HCT116 (cell line): ENCODE measurements around the gene SCUBE2. TPM values are rescaled to one million over a fixed set of nuclear protein-coding genes. Genes with fewer than 3 reads are reported as not detected.

Experiments
- ATAC-seq: fragments of 200-7000 bp; cut with Tn5 transposase; 2 replicates; pipeline ENCODE4 v1.9.1; 2020; ENCODE audit warnings: mild to moderate bottlenecking, moderate library complexity
- BruUV-seq: library from RNA; stranded (reverse); fragments of 400-500 nt; replicated peaks from 2 replicates; lab custom pipeline; 2021; lab: Mats Ljungman, UMichigan
- CTCF ChIA-PET: fragments of 300-600 bp; sonication (Branson Sonifier 250); formaldehyde crosslinking; loops from one replicate; lab custom pipeline; 2021; ENCODE audit warnings: antibody characterized with exemption; lab: Charles Lee
- POLR2A ChIA-PET: fragments of 300-600, 350-600 bp; sonication (Branson Sonifier 250); formaldehyde crosslinking; loops from one replicate; lab custom pipeline; 2021; ENCODE audit warnings: antibody characterized with exemption; lab: Charles Lee
- RAD21 ChIA-PET, 2 experiments: fragments of 300-600 bp; sonication (Branson Sonifier 250); formaldehyde crosslinking; loops; one replicate each; lab custom pipeline; 2023; ENCODE audit warnings: low total read pairs in 2 of 2; ENCODE audit not compliant: uncharacterized antibody in 2 of 2, unreplicated experiment in 2 of 2, low non-redundant PET in 1 of 2; lab: Charles Lee
- DNase-seq: peaks from one replicate; pipeline ENCODE4 v3.0.0-alpha.2; 2010; ENCODE audit warnings: low read depth, low spot score
- H2AFZ ChIP-seq: fragments of 200-600 bp; shearing (Covaris generic), sonication (generic); 2 replicates; pipeline ENCODE4 v1.6.1; 2017; ENCODE audit warnings: low read depth, mixed run types, mixed read lengths, antibody characterized with exemption, low read length; ENCODE audit not compliant: poor library complexity, severe bottlenecking
- H3K27ac ChIP-seq: 2 replicates; pipeline ENCODE4 v1.5.1; 2012; ENCODE audit warnings: low read depth, low read length
- H3K27me3 ChIP-seq: fragments of 200-600 bp; sonication (generic); 2 replicates; pipeline ENCODE4 v1.6.1; 2016; ENCODE audit warnings: mixed run types, low read length, mixed read lengths; ENCODE audit not compliant: insufficient read depth
- H3K36me3 ChIP-seq, 2 experiments: fragments of 200-500 bp in 1 of 2; fragments of 200-600 bp in 1 of 2; sonication (Bioruptor generic) in 1 of 2; sonication (generic) in 1 of 2; 2 replicates each; pipeline versions ENCODE4 v1.5.1 to v1.6.1; 2014 to 2016; ENCODE audit warnings: low read length in 2 of 2, inconsistent platforms in 1 of 2, mixed read lengths in 1 of 2, mixed run types in 1 of 2; ENCODE audit not compliant: insufficient read depth in 2 of 2, control insufficient read depth in 1 of 2
- H3K4me1 ChIP-seq, 2 experiments: fragments of 200-600 bp in 1 of 2; sonication (generic) in 1 of 2; 2 replicates each; pipeline versions ENCODE4 v1.5.1 to v1.6.1; 2012 to 2017; ENCODE audit warnings: low read length in 2 of 2, inconsistent platforms in 1 of 2, mild to moderate bottlenecking in 1 of 2, mixed read lengths in 1 of 2, mixed run types in 1 of 2, moderate library complexity in 1 of 2; ENCODE audit not compliant: insufficient read depth in 2 of 2, control insufficient read depth in 1 of 2
- H3K4me2 ChIP-seq: fragments of 200-600 bp; sonication (generic); 2 replicates; pipeline ENCODE4 v1.6.1; 2017; ENCODE audit warnings: mixed run types, low read length, mixed read lengths
- H3K4me3 ChIP-seq, 2 experiments: fragments of 200-600 bp in 1 of 2; sonication (generic) in 1 of 2; replicated peaks in 1 of 2; 2 replicates each; pipeline ENCODE4 v1.5.1; 2011 to 2016; ENCODE audit warnings: low read length in 2 of 2, control low read depth in 1 of 2, low read depth in 1 of 2, mild to moderate bottlenecking in 1 of 2, mixed read lengths in 1 of 2, mixed run types in 1 of 2
- H3K79me2 ChIP-seq: fragments of 200-600 bp; sonication (generic); 2 replicates; pipeline ENCODE4 v1.6.1; 2017; ENCODE audit warnings: mild to moderate bottlenecking, mixed run types, low read length, moderate library complexity, mixed read lengths; ENCODE audit not compliant: insufficient read depth
- H3K9ac ChIP-seq: fragments of 200-600 bp; sonication (generic); 2 replicates; pipeline ENCODE4 v1.6.1; 2016; ENCODE audit warnings: low read length, mixed read lengths
- H3K9me2 ChIP-seq: fragments of 200-600 bp; sonication (generic), shearing (Covaris generic); 2 replicates; pipeline ENCODE4 v1.6.1; 2017; ENCODE audit warnings: mixed run types, mild to moderate bottlenecking, moderate library complexity; ENCODE audit not compliant: insufficient read depth
- H3K9me3 ChIP-seq, 2 experiments: fragments of 200-500 bp in 1 of 2; fragments of 200-600 bp in 1 of 2; sonication (Bioruptor generic) in 1 of 2; sonication (generic) in 1 of 2; 2 replicates each; pipeline ENCODE4 v1.6.1; 2014 to 2017; ENCODE audit warnings: low read length in 2 of 2, mixed read lengths in 2 of 2, inconsistent platforms in 1 of 2, low read depth in 1 of 2, mild to moderate bottlenecking in 1 of 2, mixed run types in 1 of 2, moderate library complexity in 1 of 2; ENCODE audit not compliant: control insufficient read depth in 1 of 2, insufficient read depth in 1 of 2
- H4K20me1 ChIP-seq: fragments of 200-600 bp; sonication (generic), shearing (Covaris generic); 2 replicates; pipeline ENCODE4 v1.6.1; 2017; ENCODE audit warnings: mixed run types, mild to moderate bottlenecking, moderate library complexity; ENCODE audit not compliant: insufficient read depth
- CBX3 ChIP-seq: IDR thresholded peaks from 2 replicates; pipeline ENCODE4 v1.6.1; 2012; ENCODE audit warnings: low read depth
- EGR1 ChIP-seq: IDR thresholded peaks from 2 replicates; pipeline ENCODE4 v1.6.1; 2012; ENCODE audit warnings: low read depth
- ELF1 ChIP-seq: IDR thresholded peaks from 2 replicates; pipeline ENCODE4 v1.6.1; 2012; ENCODE audit warnings: low read depth, borderline replicate concordance
- JUND ChIP-seq: IDR thresholded peaks from 2 replicates; pipeline ENCODE4 v1.6.1; 2012
- POLR2AphosphoS5 ChIP-seq: IDR thresholded peaks from 2 replicates; pipeline ENCODE4 v1.6.1; 2011; ENCODE audit warnings: mild to moderate bottlenecking, low read depth, low read length, moderate library complexity
- SIN3A ChIP-seq: IDR thresholded peaks from 2 replicates; pipeline ENCODE4 v1.6.1; 2012; ENCODE audit warnings: low read depth
- SRF ChIP-seq: IDR thresholded peaks from 2 replicates; pipeline ENCODE4 v1.6.1; 2012; ENCODE audit warnings: low read depth
- TCF7L2 ChIP-seq: IDR thresholded peaks from 2 replicates; pipeline ENCODE4 v1.7.0; 2011; ENCODE audit warnings: borderline replicate concordance, inconsistent platforms; ENCODE audit not compliant: insufficient read depth, insufficient read length; ENCODE audit errors: extremely low read depth
- ZNF274 ChIP-seq: fragments of 200-500 bp; sonication (Bioruptor generic); IDR thresholded peaks from 2 replicates; pipeline ENCODE4 v1.6.1; 2014; ENCODE audit warnings: mild to moderate bottlenecking, low read depth, low read length, inconsistent platforms
- intact Hi-C: fragments of 100-400 bp; cut with micrococcal nuclease; formaldehyde crosslinking; loops from 2 replicates; pipeline ENCODE4 v1.10.0; 2022
- total RNA-seq: library from RNA; stranded (reverse); gene quantifications from one replicate; pipeline ENCODE4 v1.2.1, GENCODE V29; 2021; ENCODE audit not compliant: unreplicated experiment
- TF ChIP-seq, protein P1 (sequence below), 3 experiments: fragments of 200-600 bp in 1 of 3; sonication (generic) in 1 of 3; IDR thresholded peaks in 2 of 3; conservative IDR thresholded peaks in 1 of 3; 2 replicates each; pipeline ENCODE4 v1.5.1; 2012 to 2017; ENCODE audit warnings: low read depth in 2 of 3, low read length in 2 of 3, antibody characterized with exemption in 1 of 3, borderline replicate concordance in 1 of 3, control low read depth in 1 of 3, mild to moderate bottlenecking in 1 of 3, mixed read lengths in 1 of 3, mixed run types in 1 of 3, moderate library complexity in 1 of 3; ENCODE audit not compliant: insufficient read depth in 1 of 3
- TF ChIP-seq, protein P2 (sequence below): IDR thresholded peaks from 2 replicates; pipeline ENCODE4 v1.6.1; 2011; ENCODE audit warnings: mild to moderate bottlenecking, low read length, moderate library complexity; ENCODE audit not compliant: insufficient replicate concordance; ENCODE audit errors: extremely low read depth
- TF ChIP-seq, protein P3 (sequence below): IDR thresholded peaks from 2 replicates; pipeline ENCODE4 v1.6.1; 2012
- TF ChIP-seq, protein P4 (sequence below): IDR thresholded peaks from 2 replicates; pipeline ENCODE4 v1.6.1; 2012; ENCODE audit warnings: low read depth
- TF ChIP-seq, protein P5 (sequence below): IDR thresholded peaks from 2 replicates; pipeline ENCODE4 v1.6.1; 2012

Gene SCUBE2
- total RNA-seq, 1 experiment from 2014 or later = 1.3 TPM

DNA sequence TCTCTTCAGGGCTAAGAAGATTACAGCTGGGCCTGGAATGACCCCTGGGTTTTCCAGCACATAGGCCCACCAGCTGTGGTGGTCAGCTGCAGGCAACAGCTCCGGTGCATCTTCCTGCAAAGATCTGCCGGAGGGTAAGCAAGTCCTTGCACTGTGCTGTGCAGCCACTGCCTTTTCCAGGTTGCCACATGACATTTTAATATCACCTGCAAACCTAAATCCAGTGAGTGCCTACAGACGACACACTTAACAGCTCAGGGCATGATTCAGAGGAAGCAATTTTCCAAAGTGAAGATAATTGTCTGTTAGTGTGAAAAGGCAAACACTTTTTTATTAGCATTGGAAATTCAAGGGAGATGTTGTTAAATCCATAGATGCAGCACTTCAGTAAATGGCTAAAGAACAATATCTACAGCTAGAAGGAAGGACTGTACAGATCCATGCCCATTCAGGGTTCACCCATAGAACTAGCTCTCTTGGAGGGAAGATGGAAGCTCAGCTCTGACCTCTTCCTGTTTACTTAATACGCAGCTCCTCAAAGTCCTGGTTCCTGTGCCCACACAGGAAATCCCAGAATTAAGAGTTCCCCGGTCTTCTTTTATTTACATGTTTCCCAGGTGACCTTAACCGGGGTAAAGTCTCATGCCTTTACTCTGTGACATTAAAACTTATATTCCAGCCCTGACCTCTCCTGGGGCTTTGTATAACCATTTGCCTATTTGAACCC lies 74.3 kb downstream of the SCUBE2 start:
- H2AFZ ChIP-seq = no peak overlapping the region
- H3K27ac ChIP-seq = no peak overlapping the region
- no peaks in the 10 kb centered on the region for H3K9me3 ChIP-seq
- intact Hi-C loops = no loop called here
- no peak overlapping the region for H3K4me2 ChIP-seq
- ATAC-seq (no peak), DNase-seq (no peak)
- no TSS peak for BruUV-seq
- no peaks in the 10 kb centered on the region for H3K9me2 ChIP-seq
- no peaks in the 10 kb centered on the region for H3K79me2 ChIP-seq
- peaks cover 2% of the 10 kb centered on the region; the same call in 1 of the 2 replicates for H3K27me3 ChIP-seq
- H4K20me1 ChIP-seq = no peaks in the 10 kb centered on the region
- no peak overlapping the region for H3K9ac ChIP-seq
- no peak overlapping the region for H3K4me3 ChIP-seq
- no peaks in the 10 kb centered on the region for H3K36me3 ChIP-seq
- ChIA-PET RAD21 (interaction anchor here (0.7 to 2.6 kb wide), 3 partner anchors 42 to 121 kb away, joined by 3 to 20 read pairs (median 5); no protein-coding TSS in a partner anchor), POLR2A (no interaction called here), CTCF (interaction anchor here (0.6 to 2.8 kb wide), 9 partner anchors 8 to 731 kb away, joined by 3 to 46 read pairs (median 3); no protein-coding TSS in a partner anchor)
- 0 out of 4 replicates have a peak, but pooled peaks cover 0 to 2% of the 10 kb centered on the region in 2 experiments for H3K4me1 ChIP-seq
- TF ChIP-seq SIN3A (no peak), JUND (no peak), TCF7L2 (no peak), POLR2AphosphoS5 (no peak), ZNF274 (no peak), CBX3 (no peak), SRF (no peak), ELF1 (no peak), EGR1 (no peak)
- TF ChIP-seq, protein P1, sequence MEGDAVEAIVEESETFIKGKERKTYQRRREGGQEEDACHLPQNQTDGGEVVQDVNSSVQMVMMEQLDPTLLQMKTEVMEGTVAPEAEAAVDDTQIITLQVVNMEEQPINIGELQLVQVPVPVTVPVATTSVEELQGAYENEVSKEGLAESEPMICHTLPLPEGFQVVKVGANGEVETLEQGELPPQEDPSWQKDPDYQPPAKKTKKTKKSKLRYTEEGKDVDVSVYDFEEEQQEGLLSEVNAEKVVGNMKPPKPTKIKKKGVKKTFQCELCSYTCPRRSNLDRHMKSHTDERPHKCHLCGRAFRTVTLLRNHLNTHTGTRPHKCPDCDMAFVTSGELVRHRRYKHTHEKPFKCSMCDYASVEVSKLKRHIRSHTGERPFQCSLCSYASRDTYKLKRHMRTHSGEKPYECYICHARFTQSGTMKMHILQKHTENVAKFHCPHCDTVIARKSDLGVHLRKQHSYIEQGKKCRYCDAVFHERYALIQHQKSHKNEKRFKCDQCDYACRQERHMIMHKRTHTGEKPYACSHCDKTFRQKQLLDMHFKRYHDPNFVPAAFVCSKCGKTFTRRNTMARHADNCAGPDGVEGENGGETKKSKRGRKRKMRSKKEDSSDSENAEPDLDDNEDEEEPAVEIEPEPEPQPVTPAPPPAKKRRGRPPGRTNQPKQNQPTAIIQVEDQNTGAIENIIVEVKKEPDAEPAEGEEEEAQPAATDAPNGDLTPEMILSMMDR (IDR thresholded peaks at IDR 0.05 in 2 of 3, conservative IDR thresholded peaks at IDR 0.05 in 1 of 3; ENCODE audit: borderline replicate concordance in 1 of 3, insufficient read depth in 1 of 3, low read depth in 2 of 3, low read length in 2 of 3) = no peak
- TF ChIP-seq, protein P2, sequence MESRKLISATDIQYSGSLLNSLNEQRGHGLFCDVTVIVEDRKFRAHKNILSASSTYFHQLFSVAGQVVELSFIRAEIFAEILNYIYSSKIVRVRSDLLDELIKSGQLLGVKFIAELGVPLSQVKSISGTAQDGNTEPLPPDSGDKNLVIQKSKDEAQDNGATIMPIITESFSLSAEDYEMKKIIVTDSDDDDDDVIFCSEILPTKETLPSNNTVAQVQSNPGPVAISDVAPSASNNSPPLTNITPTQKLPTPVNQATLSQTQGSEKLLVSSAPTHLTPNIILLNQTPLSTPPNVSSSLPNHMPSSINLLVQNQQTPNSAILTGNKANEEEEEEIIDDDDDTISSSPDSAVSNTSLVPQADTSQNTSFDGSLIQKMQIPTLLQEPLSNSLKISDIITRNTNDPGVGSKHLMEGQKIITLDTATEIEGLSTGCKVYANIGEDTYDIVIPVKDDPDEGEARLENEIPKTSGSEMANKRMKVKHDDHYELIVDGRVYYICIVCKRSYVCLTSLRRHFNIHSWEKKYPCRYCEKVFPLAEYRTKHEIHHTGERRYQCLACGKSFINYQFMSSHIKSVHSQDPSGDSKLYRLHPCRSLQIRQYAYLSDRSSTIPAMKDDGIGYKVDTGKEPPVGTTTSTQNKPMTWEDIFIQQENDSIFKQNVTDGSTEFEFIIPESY = no peak
- TF ChIP-seq, protein P3, sequence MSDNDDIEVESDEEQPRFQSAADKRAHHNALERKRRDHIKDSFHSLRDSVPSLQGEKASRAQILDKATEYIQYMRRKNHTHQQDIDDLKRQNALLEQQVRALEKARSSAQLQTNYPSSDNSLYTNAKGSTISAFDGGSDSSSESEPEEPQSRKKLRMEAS = no peak
- TF ChIP-seq, protein P4, sequence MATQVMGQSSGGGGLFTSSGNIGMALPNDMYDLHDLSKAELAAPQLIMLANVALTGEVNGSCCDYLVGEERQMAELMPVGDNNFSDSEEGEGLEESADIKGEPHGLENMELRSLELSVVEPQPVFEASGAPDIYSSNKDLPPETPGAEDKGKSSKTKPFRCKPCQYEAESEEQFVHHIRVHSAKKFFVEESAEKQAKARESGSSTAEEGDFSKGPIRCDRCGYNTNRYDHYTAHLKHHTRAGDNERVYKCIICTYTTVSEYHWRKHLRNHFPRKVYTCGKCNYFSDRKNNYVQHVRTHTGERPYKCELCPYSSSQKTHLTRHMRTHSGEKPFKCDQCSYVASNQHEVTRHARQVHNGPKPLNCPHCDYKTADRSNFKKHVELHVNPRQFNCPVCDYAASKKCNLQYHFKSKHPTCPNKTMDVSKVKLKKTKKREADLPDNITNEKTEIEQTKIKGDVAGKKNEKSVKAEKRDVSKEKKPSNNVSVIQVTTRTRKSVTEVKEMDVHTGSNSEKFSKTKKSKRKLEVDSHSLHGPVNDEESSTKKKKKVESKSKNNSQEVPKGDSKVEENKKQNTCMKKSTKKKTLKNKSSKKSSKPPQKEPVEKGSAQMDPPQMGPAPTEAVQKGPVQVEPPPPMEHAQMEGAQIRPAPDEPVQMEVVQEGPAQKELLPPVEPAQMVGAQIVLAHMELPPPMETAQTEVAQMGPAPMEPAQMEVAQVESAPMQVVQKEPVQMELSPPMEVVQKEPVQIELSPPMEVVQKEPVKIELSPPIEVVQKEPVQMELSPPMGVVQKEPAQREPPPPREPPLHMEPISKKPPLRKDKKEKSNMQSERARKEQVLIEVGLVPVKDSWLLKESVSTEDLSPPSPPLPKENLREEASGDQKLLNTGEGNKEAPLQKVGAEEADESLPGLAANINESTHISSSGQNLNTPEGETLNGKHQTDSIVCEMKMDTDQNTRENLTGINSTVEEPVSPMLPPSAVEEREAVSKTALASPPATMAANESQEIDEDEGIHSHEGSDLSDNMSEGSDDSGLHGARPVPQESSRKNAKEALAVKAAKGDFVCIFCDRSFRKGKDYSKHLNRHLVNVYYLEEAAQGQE = no peak
- TF ChIP-seq, protein P5, sequence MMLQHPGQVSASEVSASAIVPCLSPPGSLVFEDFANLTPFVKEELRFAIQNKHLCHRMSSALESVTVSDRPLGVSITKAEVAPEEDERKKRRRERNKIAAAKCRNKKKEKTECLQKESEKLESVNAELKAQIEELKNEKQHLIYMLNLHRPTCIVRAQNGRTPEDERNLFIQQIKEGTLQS = no peak
